ENCODE results near the gene ZFP69B. TPM values are rescaled to one million over a fixed set of nuclear protein-coding genes. Genes with fewer than 3 reads are reported as not detected.

The ZFP69B gene
- total RNA-seq, 1 donor from 2014 or later, result 1.3 TPM

GRCh38 chr1:40409467-40409866 lies 40.8 kb upstream of the ZFP69B start:
- no peak for DNase-seq
- H3K27me3 ChIP-seq (ENCODE audit: low read depth), result no peaks in the 10 kb centered on the region
- H3K4me3 ChIP-seq, result no peak overlapping the region
- no peak for TF ChIP-seq CTCF (IDR thresholded peaks at IDR 0.05)
- H3K9me3 ChIP-seq, result no peaks in the 10 kb centered on the region
- no peak for ATAC-seq
- H3K27ac ChIP-seq, result no peak overlapping the region
- H3K4me1 ChIP-seq, result peaks cover 7% of the 10 kb centered on the region
- intact Hi-C loops (cut with DNase I), result no loop called here
- H3K36me3 ChIP-seq, result peaks cover 56% of the 10 kb centered on the region

GRCh38 chr1:40411294-40411693 lies 39.0 kb upstream of the ZFP69B start:
- Histone ChIP-seq H3K9me3 (no peaks in the 10 kb centered on the region), H3K4me3 (no peak overlapping the region), H3K4me1 (no peaks in the 10 kb centered on the region), H3K27ac (no peak overlapping the region), H3K27me3 (ENCODE audit: low read depth) (no peaks in the 10 kb centered on the region), H3K36me3 (peaks cover 74% of the 10 kb centered on the region)
- no peak for TF ChIP-seq CTCF (IDR thresholded peaks at IDR 0.05)
- intact Hi-C loops (cut with DNase I), result no loop called here
- ATAC-seq (no peak), DNase-seq (no peak)

GRCh38 chr1:40411843-40412242 lies 38.4 kb upstream of the ZFP69B start:
- H3K36me3 ChIP-seq, result peaks cover 79% of the 10 kb centered on the region
- no peaks in the 10 kb centered on the region for H3K27me3 ChIP-seq (ENCODE audit: low read depth)
- no peak for DNase-seq
- no peak for TF ChIP-seq CTCF (IDR thresholded peaks at IDR 0.05)
- H3K4me1 ChIP-seq, result no peaks in the 10 kb centered on the region
- intact Hi-C loops (cut with DNase I), result no loop called here
- ATAC-seq, result no peak
- no peaks in the 10 kb centered on the region for H3K9me3 ChIP-seq
- H3K4me3 ChIP-seq, result no peak overlapping the region
- no peak overlapping the region for H3K27ac ChIP-seq

GRCh38 chr1:40413527-40414252 lies 36.6 kb upstream of the ZFP69B start:
- Histone ChIP-seq H3K27ac (no peak overlapping the region), H3K9me3 (no peaks in the 10 kb centered on the region), H3K36me3 (peaks cover 87% of the 10 kb centered on the region), H3K4me1 (no peaks in the 10 kb centered on the region), H3K27me3 (ENCODE audit: low read depth) (no peaks in the 10 kb centered on the region), H3K4me3 (no peak overlapping the region)
- ATAC-seq, result no peak
- TF ChIP-seq CTCF (IDR thresholded peaks at IDR 0.05), result no peak
- no peak for DNase-seq
- intact Hi-C loops (cut with DNase I), result no loop called here

GRCh38 chr1:40414331-40414730 lies 35.9 kb upstream of the ZFP69B start:
- TF ChIP-seq CTCF (IDR thresholded peaks at IDR 0.05), result no peak
- peaks cover 87% of the 10 kb centered on the region for H3K36me3 ChIP-seq
- ATAC-seq (no peak), DNase-seq (no peak)
- no peaks in the 10 kb centered on the region for H3K4me1 ChIP-seq
- no peak overlapping the region for H3K27ac ChIP-seq
- H3K4me3 ChIP-seq, result no peak overlapping the region
- H3K27me3 ChIP-seq (ENCODE audit: low read depth), result no peaks in the 10 kb centered on the region
- intact Hi-C loops (cut with DNase I), result no loop called here
- H3K9me3 ChIP-seq, result no peaks in the 10 kb centered on the region
